HFFc6 (cell line): Measurements from ENCODE around the gene TMEM203. TPM values are rescaled to one million over a fixed set of nuclear protein-coding genes. Genes with fewer than 3 reads are reported as not detected.

ENCODE experiments used
- DNase-seq: peaks from one replicate; pipeline ENCODE4 v3.0.0-alpha.2; 2018
- H3K27ac Mint-ChIP-seq: 2 replicates; pipeline ENCODE4 v1.8.0; 2020; ENCODE audit warnings: mild to moderate bottlenecking, mixed read lengths
- H3K27me3 Mint-ChIP-seq: 2 replicates; pipeline ENCODE4 v1.8.0; 2021; ENCODE audit warnings: mild to moderate bottlenecking, moderate library complexity, mixed read lengths; ENCODE audit not compliant: insufficient read depth
- H3K36me3 Mint-ChIP-seq: 2 replicates; pipeline ENCODE4 v1.8.0; 2021; ENCODE audit warnings: low read depth, mixed read lengths
- H3K4me1 Mint-ChIP-seq: 2 replicates; pipeline ENCODE4 v1.8.0; 2020; ENCODE audit warnings: low read depth, mixed read lengths
- H3K4me3 Mint-ChIP-seq: 2 replicates; pipeline ENCODE4 v1.8.0; 2020; ENCODE audit warnings: mild to moderate bottlenecking, moderate library complexity, mixed read lengths
- H3K9me3 Mint-ChIP-seq: 2 replicates; pipeline ENCODE4 v1.8.0; 2020; ENCODE audit warnings: mild to moderate bottlenecking, mixed read lengths
- CTCF ChIP-seq: fragments of 200-600 bp; sonication (generic); IDR thresholded peaks from 2 replicates; pipeline ENCODE4 v1.5.0; 2021; ENCODE audit warnings: antibody characterized with exemption, mild to moderate bottlenecking
- total RNA-seq, 6 experiments: library from RNA; stranded (reverse); fragmentation: NEBNext Ultra II Directional; extraction: Animal tissue kit (Norgen Biotek cat#: 25700); gene quantifications; 2 replicates in 1 of 6; 3 replicates in 5 of 6; pipeline ENCODE4 v1.2.3, GENCODE V29; 2021

TMEM203 gene
- total RNA-seq, 6 experiments from 2014 or later, result 38.7 to 47.4 (median 40.1) TPM

GRCh38 chr9:137184881-137185660 lies 20.4 kb downstream of the TMEM203 start:
- TF ChIP-seq CTCF, result no peak
- Mint-ChIP-seq H3K27ac (no peak overlapping the region), H3K36me3 (peaks cover 4% of the 10 kb centered on the region), H3K4me1 (peaks cover 26% of the 10 kb centered on the region), H3K27me3 (peaks cover 6% of the 10 kb centered on the region; the same call in 1 of the 2 replicates), H3K4me3 (no peak overlapping the region), H3K9me3 (no peaks in the 10 kb centered on the region)
- DNase-seq, result no peak

- Mint-ChIP-seq H3K4me1 (peaks cover 21% of the 10 kb centered on the region), H3K9me3 (no peaks in the 10 kb centered on the region), H3K27me3 (peaks cover 6% of the 10 kb centered on the region; the same call in 1 of the 2 replicates), H3K4me3 (no peak overlapping the region), H3K36me3 (peaks cover 4% of the 10 kb centered on the region), H3K27ac (no peak overlapping the region)
- no peak for TF ChIP-seq CTCF
- DNase-seq, result no peak
These were observed 21.4 kb downstream of the TMEM203 start for GRCh38 chr9:137183980-137184595.

DNA sequence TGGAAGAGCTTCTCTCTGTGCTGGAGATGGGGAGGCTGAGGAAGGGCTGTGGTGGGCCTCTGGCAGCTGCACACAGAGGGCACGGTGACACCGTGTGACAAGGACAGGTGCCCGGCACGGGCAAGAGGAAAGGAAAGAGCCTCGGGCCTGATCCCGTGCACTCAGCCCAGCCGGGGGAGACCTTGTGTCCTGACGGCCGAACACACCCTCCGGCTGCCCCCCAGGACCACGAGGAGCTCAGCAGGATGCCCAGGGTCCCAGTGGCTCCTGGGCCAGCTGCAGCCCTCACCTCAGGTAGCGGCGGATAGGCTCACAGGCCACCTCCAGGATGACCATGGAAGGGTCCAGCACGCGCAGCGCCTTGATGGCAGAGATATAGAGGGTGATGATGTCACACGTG lies 22.6 kb downstream of the TMEM203 start:
- Mint-ChIP-seq H3K4me1 (peaks cover 26% of the 10 kb centered on the region), H3K36me3 (peaks cover 4% of the 10 kb centered on the region; the same call in 1 of the 2 replicates), H3K9me3 (no peaks in the 10 kb centered on the region), H3K27ac (no peak overlapping the region), H3K27me3 (peaks cover 4% of the 10 kb centered on the region; the same call in 1 of the 2 replicates), H3K4me3 (no peak overlapping the region)
- no peak for TF ChIP-seq CTCF
- DNase-seq, result no peak

GRCh38 chr9:137181680-137182079 lies 23.8 kb downstream of the TMEM203 start:
- no peak for DNase-seq
- peaks cover 4% of the 10 kb centered on the region; the same call in 1 of the 2 replicates for H3K36me3 Mint-ChIP-seq
- H3K4me3 Mint-ChIP-seq, result no peak overlapping the region
- peaks cover 15% of the 10 kb centered on the region for H3K4me1 Mint-ChIP-seq
- H3K27me3 Mint-ChIP-seq, result peaks cover 4% of the 10 kb centered on the region; the same call in 1 of the 2 replicates
- H3K9me3 Mint-ChIP-seq, result no peaks in the 10 kb centered on the region
- TF ChIP-seq CTCF, result no peak
- no peak overlapping the region for H3K27ac Mint-ChIP-seq

DNA sequence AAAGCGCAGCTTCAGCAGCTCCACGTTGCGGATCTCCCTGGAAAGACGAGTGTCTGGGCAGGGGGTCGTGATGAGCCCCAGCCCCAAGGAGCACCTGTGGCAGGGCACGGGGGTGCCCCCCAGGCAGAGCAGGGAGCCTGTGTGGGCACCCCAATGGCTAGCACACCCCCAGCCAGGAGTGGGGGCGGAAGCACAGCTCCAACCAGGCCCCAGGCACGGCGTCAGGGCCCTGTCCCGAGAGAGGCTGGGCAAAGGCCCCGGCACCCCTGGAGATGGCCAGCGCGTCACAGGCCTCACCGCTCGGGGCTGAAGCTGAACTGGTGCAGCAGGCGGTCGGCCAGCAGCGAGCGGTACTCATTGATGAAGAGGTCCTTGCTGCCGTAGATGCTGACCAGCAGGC lies 25.0 kb downstream of the TMEM203 start:
- no peak overlapping the region for H3K27ac Mint-ChIP-seq
- no peak for TF ChIP-seq CTCF
- no peaks in the 10 kb centered on the region for H3K9me3 Mint-ChIP-seq
- H3K4me1 Mint-ChIP-seq, result peaks cover 11% of the 10 kb centered on the region
- H3K4me3 Mint-ChIP-seq, result no peak overlapping the region
- DNase-seq, result no peak
- H3K27me3 Mint-ChIP-seq, result peaks cover 4% of the 10 kb centered on the region; the same call in 1 of the 2 replicates
- peaks cover 4% of the 10 kb centered on the region; the same call in 1 of the 2 replicates for H3K36me3 Mint-ChIP-seq
